Erythroblast (primary cell): ENCODE measurements around the gene LOXHD1.

ENCODE experiments used
- GATA1 ChIP-seq: IDR thresholded peaks from 2 replicates; pipeline ENCODE4 v1.6.1; 2011; ENCODE audit warnings: low read depth, mild to moderate bottlenecking, control low read depth, low read length, moderate library complexity
- POLR2A ChIP-seq: IDR thresholded peaks from 2 replicates; pipeline ENCODE4 v1.6.1; 2011; ENCODE audit warnings: mild to moderate bottlenecking, low read length

- TF ChIP-seq POLR2A (no peak), GATA1 (no peak)
These were observed 118.6 kb downstream of the LOXHD1 start for GRCh38 chr18:46538376-46538775.
